Cardiac ventricle fibroblast (primary cell): ENCODE results near the gene MRAP2. TPM values are rescaled to one million over a fixed set of nuclear protein-coding genes. Genes with fewer than 3 reads are reported as not detected.

Experiments used
- total RNA-seq: library from RNA; depleted of rRNA; stranded (reverse); fragments of >200 nt; gene quantifications from 2 replicates; pipeline ENCODE4 v1.2.3, GENCODE V29; 2015

The MRAP2 gene
- total RNA-seq, result 0.98 and 1.1 TPM in 2 replicates

GRCh38 chr6:84033523-84034451 lies at the start of gene MRAP2:
TSS of gene MRAP2 (plus strand) at chr6:84033772. CDS start at chr6:84055319, 21,547 bp downstream.

Other genes starting within 250 kb of the MRAP2 start
- gene RIPPLY2, start 180.4 kb upstream of the MRAP2 start, total RNA-seq, result not detected in 2 replicates
- 7.7 and 8.4 TPM in 2 replicates for gene CYB5R4, start 174.1 kb upstream of the MRAP2 start, total RNA-seq
- 3.0 and 3.4 TPM in 2 replicates for gene CEP162, start 193.9 kb downstream of the MRAP2 start, total RNA-seq